ENCODE measurements around the gene LAMTOR2. TPM values are rescaled to one million over a fixed set of nuclear protein-coding genes. Genes with fewer than 3 reads are reported as not detected.
"Not testable (repeated sequence)": the region's sequence is repeated elsewhere in the genome, so short reads cannot be mapped to it uniquely, and the experiment has no call there.

Gene LAMTOR2
- total and polyA plus RNA-seq, 10 of the 15 experiments (the other 5 are each of a cell fraction or from before 2014, with no cell fraction given), result 71.9 to 264 (median 97.0) TPM

DNA sequence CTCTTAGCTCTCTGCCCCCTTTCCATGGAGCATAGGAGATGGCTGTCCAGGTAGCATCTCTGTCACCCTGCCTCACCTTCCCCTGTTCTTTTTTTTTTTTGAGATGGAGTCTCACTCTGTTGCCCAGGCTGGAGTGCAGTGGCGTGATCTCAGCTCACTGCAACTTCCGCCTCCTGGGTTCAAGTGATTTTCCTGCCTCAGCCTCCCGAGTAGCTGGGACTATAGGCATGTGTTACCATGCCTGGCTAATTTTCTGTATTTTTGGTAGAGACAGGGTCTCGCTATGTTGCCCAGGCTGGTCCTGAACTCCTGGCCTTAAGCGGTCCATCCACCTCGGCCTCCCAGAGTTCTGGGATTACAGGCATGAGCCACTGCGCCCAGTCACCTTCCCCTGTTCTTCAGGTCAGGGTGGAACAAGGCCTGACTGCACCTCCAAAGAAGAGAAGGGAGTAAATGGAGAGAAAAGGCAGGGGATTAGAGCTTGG is 16.8 kb downstream of the LAMTOR2 start:
- BruUV-seq (replicated peaks); CTCF ChIA-PET; H3K4me3 ChIP-seq; H3K9me3 ChIP-seq (replicated peaks; ENCODE audit: control insufficient read depth, insufficient read depth, low read length); H3K4me2 ChIP-seq (ENCODE audit: control insufficient read depth, insufficient read depth); H3K36me3 ChIP-seq (ENCODE audit: control insufficient read depth in 2 of 2, insufficient read depth in 2 of 2, low read length in 1 of 2); FAIRE-seq; ATAC-seq; RAD21 ChIA-PET (ENCODE audit: unreplicated experiment); intact Hi-C loops (cut with micrococcal nuclease; ENCODE audit: unreplicated experiment); H2AFZ ChIP-seq (ENCODE audit: control insufficient read depth, low read depth, low read length); H4K20me1 ChIP-seq (ENCODE audit: control insufficient read depth, insufficient read depth); H3K79me2 ChIP-seq (ENCODE audit: control insufficient read depth, insufficient read depth, low read length); SMC1A ChIA-PET (ENCODE audit: uncharacterized antibody, unreplicated experiment); H3K9ac ChIP-seq (ENCODE audit: control insufficient read depth, insufficient read depth, low read length); DNase-seq (ENCODE audit: low read depth, low spot score); H3K4me1 ChIP-seq (ENCODE audit: control insufficient read depth, insufficient read depth, low read length); in situ Hi-C loops (cut with MboI); H3K27ac ChIP-seq (ENCODE audit: control insufficient read depth, insufficient read depth); H3K27me3 ChIP-seq (replicated peaks in 1 of 2; ENCODE audit: control insufficient read depth in 2 of 2, insufficient read depth in 2 of 2, low read length in 1 of 2): not testable (repeated sequence)
- 53% methylated on average over 6 of the region's 7 CpGs for WGBS (ENCODE audit: insufficient coverage, insufficient replicate concordance, low lambda C conversion rate, missing lambda C conversion rate)
- POLR2A ChIA-PET, result interaction anchor here (0.8 kb wide), 1 partner anchor 13 kb away, joined by 3 read pairs; no protein-coding TSS in a partner anchor

DNA sequence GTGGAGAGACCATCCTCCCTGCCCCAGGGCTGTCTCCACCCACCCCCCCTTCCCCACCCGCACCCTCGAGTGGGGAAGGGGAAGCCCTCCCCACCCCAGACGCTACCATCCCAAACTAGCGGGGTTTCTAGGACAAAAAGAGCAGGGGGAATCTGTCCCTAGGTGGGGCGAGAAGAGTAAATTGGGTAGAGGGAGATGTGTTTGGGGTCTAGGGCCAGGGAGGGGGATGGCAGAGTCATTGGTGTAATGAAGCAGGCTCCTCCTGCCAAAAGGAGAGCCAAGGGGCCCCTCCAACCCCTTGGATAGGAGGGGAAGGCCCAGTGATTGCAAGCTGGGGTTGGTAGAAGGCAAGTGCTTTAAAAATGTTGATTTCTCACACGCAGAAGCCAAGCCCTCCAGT is 17.7 kb downstream of the LAMTOR2 start:
- H3K4me2 ChIP-seq (ENCODE audit: control insufficient read depth, insufficient read depth), result no peak overlapping the region
- H3K27ac ChIP-seq (ENCODE audit: control insufficient read depth, insufficient read depth), result no peak overlapping the region
- H3K9me3 ChIP-seq (replicated peaks; ENCODE audit: control insufficient read depth, insufficient read depth, low read length), result no peaks in the 10 kb centered on the region; the same call in 2 of the 3 replicates
- 79% methylated on average over 4 of the region's 6 CpGs for WGBS (ENCODE audit: insufficient coverage, insufficient replicate concordance, low lambda C conversion rate, missing lambda C conversion rate)
- peaks cover 2% of the 10 kb centered on the region; the same call in 1 of the 2 replicates for H3K79me2 ChIP-seq (ENCODE audit: control insufficient read depth, insufficient read depth, low read length)
- no TSS peak for BruUV-seq (replicated peaks)
- peaks cover 10% of the 10 kb centered on the region for H3K4me1 ChIP-seq (ENCODE audit: control insufficient read depth, insufficient read depth, low read length)
- H3K36me3 ChIP-seq (ENCODE audit: control insufficient read depth in 2 of 2, insufficient read depth in 2 of 2, low read length in 1 of 2), result no peaks in the 10 kb centered on the region
- no peak overlapping the region for H3K9ac ChIP-seq (ENCODE audit: control insufficient read depth, insufficient read depth, low read length)
- DNase-seq (ENCODE audit: low read depth, low spot score) (no peak), ATAC-seq (no peak), FAIRE-seq (no peak)
- in situ Hi-C loops (cut with MboI), result no loop called here
- POLR2A ChIA-PET, result no interaction called here
- TF ChIP-seq HCFC1 (IDR thresholded peaks at IDR 0.05; ENCODE audit: low read length) (no peak), SMARCA5 (IDR thresholded peaks at IDR 0.05) (no peak), CBX3 (IDR thresholded peaks at IDR 0.05; ENCODE audit: borderline replicate concordance, low read depth) (no peak), SREBF1 (IDR thresholded peaks at IDR 0.05; ENCODE audit: low read length) (no peak), ZBED1 (IDR thresholded peaks at IDR 0.05; ENCODE audit: borderline replicate concordance) (no peak), DPF2 (IDR thresholded peaks at IDR 0.05) (no peak), CREB1 (IDR thresholded peaks at IDR 0.05; ENCODE audit: low read depth) (no peak), MTA3 (IDR thresholded peaks at IDR 0.05; ENCODE audit: borderline replicate concordance, low read length) (no peak), BHLHE40 (IDR thresholded peaks at IDR 0.05; ENCODE audit: borderline replicate concordance in 1 of 2, low read depth in 2 of 2, low read length in 1 of 2) (no peak), CEBPB (IDR thresholded peaks at IDR 0.05; ENCODE audit: borderline replicate concordance in 1 of 2, low read depth in 2 of 2, low read length in 2 of 2) (no peak), PAX8 (IDR thresholded peaks at IDR 0.05) (no peak), WRNIP1 (IDR thresholded peaks at IDR 0.05; ENCODE audit: borderline replicate concordance, low read depth, low read length) (no peak), FOXK2 (IDR thresholded peaks at IDR 0.05) (no peak)
- TF ChIP-seq, protein P1, sequence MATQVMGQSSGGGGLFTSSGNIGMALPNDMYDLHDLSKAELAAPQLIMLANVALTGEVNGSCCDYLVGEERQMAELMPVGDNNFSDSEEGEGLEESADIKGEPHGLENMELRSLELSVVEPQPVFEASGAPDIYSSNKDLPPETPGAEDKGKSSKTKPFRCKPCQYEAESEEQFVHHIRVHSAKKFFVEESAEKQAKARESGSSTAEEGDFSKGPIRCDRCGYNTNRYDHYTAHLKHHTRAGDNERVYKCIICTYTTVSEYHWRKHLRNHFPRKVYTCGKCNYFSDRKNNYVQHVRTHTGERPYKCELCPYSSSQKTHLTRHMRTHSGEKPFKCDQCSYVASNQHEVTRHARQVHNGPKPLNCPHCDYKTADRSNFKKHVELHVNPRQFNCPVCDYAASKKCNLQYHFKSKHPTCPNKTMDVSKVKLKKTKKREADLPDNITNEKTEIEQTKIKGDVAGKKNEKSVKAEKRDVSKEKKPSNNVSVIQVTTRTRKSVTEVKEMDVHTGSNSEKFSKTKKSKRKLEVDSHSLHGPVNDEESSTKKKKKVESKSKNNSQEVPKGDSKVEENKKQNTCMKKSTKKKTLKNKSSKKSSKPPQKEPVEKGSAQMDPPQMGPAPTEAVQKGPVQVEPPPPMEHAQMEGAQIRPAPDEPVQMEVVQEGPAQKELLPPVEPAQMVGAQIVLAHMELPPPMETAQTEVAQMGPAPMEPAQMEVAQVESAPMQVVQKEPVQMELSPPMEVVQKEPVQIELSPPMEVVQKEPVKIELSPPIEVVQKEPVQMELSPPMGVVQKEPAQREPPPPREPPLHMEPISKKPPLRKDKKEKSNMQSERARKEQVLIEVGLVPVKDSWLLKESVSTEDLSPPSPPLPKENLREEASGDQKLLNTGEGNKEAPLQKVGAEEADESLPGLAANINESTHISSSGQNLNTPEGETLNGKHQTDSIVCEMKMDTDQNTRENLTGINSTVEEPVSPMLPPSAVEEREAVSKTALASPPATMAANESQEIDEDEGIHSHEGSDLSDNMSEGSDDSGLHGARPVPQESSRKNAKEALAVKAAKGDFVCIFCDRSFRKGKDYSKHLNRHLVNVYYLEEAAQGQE (IDR thresholded peaks at IDR 0.05; ENCODE audit: low read depth, low read length), result no peak
- CTCF ChIA-PET, result interaction anchor here (0.5 to 2.4 kb wide), 3 partner anchors 9 to 134 kb away, joined by 3 to 6 read pairs (median 4); no protein-coding TSS in a partner anchor
- intact Hi-C loops (cut with micrococcal nuclease; ENCODE audit: unreplicated experiment), result no loop called here
- H2AFZ ChIP-seq (ENCODE audit: control insufficient read depth, low read depth, low read length), result no peak overlapping the region
- no peak overlapping the region for H3K4me3 ChIP-seq
- no peaks in the 10 kb centered on the region for H3K27me3 ChIP-seq (replicated peaks in 1 of 2; ENCODE audit: control insufficient read depth in 2 of 2, insufficient read depth in 2 of 2, low read length in 1 of 2)
- H4K20me1 ChIP-seq (ENCODE audit: control insufficient read depth, insufficient read depth), result no peaks in the 10 kb centered on the region
- RAD21 ChIA-PET (ENCODE audit: unreplicated experiment), result interaction anchor here (1.0 kb wide), 1 partner anchor 57 kb away, joined by 3 read pairs; no protein-coding TSS in a partner anchor
- SMC1A ChIA-PET (ENCODE audit: uncharacterized antibody, unreplicated experiment), result interaction anchor here (1.5 kb wide), 1 partner anchor 10 kb away, joined by 3 read pairs; the partner anchor contains the start of gene MEX3A

All from GM12878 (cell line).